ENCODE results near the gene SPRYD7.

GRCh38 chr13:49936075-49936967 is at the start of gene SPRYD7:
- TF ChIP-seq EZH2 (IDR thresholded peaks at IDR 0.05; ENCODE audit: insufficient read depth, low read length) (no peak), CTCF (IDR thresholded peaks at IDR 0.05; ENCODE audit: insufficient read depth, low read depth, low read length) (peak; percentile 47)

Data from astrocyte (in vitro differentiated cells and primary cell).